TTC549 (cell line): Measurements from ENCODE around the gene OCA2.
"Not testable (repeated sequence)": the region's sequence is repeated elsewhere in the genome, so short reads cannot be mapped to it uniquely, and the experiment has no call there.

Experiments used
- FAIRE-seq: peaks from 2 replicates; lab custom pipeline; 2012; peaks lifted over from hg19 to GRCh38; lab: Jason Lieb, UNC

OCA2 gene

DNA sequence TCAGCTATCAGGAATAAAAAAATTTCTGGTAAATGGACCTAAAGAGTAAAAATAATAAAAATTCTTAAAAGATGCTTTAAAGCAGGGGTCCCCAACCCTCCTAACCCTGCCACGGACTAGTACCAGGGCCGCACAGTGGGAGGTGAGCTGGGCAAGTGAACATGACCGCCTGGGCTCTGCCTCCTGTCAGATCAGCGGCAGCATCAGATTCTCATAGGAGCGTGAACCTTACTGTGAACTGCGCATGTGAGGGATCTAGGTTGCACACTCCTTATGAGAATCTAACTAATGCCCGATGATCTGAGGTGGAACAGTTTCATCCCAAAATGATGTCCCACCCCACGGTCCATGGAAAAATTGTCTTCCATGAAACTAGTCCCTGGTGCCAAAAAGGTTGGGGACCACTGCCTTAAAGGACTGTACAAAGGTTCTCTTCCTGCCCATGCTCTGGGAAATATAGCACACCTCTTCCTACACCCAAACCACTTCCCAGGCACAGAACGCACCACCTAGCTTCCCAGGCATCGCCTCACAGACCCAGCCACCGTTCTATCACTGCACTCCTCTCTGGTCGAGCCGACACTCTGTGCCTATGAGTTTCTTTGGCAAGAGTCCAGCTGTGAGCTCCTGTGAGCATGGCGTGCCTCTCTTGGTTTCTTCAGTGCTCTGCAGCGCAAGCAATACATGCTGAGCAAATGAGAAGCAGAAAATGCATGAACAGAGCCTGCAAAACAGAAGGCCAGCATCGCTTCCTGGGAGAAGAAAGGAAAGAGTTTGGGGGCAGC lies 104.9 kb downstream of the OCA2 start:
- FAIRE-seq, result no peak

DNA sequence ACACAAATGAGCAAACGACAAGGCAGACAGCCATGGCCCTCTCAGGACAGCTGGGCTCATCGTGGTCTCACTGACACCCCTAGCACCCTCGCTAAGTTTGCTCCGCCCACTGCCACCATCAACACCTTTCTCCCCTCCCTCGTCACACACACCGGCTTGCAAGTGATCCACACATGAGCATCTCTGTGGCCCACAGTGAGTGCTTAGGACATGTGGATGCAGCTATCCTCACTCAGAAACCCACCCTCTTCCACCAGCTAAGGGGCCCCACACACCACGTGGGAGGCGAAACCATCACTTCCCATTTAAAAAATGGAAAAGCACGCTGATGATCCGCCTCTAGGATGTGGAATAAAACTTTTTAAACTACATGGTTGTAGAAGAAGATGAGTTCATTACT lies 105.6 kb downstream of the OCA2 start:
- no peak for FAIRE-seq

DNA sequence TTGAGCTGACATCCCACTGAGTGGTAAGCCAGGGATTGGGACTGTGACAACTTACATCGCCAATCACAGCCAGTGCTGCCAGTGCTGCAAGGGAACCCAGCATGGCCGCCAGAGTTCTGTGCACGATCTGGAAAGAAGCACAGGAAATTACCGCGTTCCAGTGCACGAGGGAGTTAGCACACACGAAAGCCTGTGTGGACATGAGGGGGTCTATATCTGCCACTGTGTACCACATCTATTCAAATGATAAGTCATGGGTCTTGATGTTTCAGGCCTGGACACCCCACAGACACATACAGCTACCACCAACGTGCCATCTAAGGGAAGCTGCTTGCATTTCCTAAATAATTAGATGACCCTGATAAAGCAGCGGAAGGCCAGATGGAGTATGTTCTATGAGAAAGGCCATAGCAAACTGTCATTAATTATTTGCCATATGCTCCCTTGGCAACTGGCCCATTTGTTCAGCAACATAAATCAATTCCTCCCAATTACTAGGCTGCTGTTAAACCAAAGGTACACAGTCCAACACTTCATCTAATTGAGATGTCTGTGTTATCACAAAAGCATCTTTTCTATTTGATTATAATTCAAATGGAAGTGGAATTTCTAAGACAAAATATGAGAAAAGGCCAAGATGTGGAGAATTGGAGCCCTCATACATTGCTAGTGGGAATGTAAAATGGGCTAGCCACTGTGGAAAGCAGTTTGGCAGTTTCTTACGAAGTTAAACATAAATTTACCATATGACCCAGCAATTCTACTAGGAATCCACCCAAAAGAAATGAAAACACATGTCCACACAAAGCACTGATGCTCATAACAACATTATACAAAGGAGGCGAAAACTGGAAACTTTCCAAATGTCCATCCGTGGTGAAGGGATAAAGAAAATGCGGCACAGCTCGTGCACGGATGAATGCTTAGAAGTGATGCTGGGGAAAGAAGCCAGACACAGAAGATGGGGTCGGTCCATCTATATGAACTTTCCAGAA lies 108.3 kb downstream of the OCA2 start:
- no peak for FAIRE-seq

DNA sequence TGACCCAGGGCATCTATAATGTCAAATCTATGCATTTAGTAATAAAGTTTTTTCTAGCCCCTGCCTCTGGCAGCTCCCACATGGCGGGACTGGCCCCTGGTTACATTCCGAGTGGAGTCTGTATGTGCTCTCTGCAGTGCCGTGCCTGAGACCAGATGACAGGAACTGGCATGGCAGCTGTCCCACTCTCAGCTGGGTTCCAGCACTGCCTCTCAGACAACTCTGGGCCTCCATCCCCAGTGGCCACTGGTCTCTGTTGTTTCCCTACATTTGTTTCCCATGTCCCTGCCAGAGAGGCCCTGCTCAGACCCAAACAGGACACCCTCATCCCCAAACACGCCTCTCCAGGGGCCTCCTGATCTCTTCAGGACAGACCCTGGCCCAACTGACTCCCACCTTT lies 109.3 kb downstream of the OCA2 start:
- no peak for FAIRE-seq

DNA sequence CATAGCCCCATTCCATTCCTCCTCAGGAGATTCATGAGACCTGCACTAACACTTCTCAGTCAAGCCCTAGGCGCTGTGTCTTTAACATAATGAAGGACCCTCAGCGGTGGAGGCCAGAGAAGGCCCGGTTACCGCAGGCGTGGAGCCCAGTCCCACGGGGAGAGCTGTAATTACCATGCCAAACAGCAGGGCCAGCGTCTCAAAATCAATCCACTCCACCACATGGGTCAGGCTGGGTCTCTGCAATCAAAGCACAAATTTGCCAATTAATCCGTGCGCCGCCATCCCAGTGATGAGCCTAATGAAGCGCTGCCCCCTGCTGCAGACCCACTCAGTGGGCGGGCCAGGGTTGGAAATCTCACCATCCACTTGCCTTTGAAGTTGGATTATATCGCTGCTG lies 109.7 kb downstream of the OCA2 start:
- no peak for FAIRE-seq

DNA sequence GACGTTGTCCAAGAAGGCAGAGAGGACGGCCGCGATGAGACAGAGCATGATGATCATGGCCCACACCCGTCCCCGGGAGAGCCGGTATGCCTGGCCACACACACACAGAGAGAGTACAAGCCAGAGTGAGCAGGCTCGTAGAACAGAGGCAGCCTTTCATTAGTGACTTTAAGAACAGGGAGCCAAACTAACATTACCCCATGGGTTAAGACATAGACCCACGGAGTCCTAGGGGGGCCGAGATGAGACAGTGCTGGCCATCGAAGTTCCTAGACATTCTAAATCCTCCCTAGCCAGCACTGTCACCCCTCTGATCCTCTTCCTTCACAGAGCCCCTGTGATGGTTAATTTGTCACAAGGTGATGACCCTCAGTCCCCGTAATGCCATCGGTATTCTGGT lies 114.0 kb downstream of the OCA2 start:
- no peak for FAIRE-seq

DNA sequence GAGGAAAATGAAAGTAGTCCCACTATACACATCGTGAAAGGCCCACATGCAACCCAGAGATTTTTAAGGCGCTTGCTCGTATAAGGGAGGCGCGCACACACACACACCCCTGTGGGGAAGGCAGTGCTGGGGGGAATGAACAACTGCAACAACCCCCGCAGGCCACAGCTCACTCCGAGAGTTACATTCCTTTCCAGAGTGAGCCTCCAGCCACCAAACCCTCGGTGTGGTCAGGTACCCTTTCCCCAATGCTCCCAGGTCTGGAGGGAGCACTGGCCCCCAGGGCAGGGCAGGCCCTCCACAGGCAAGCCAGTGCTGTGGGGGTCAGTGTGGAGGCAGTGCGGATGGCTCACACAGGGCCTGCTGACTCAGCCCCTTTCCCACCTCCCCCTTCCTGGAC lies 115.6 kb downstream of the OCA2 start:
- no peak for FAIRE-seq

DNA sequence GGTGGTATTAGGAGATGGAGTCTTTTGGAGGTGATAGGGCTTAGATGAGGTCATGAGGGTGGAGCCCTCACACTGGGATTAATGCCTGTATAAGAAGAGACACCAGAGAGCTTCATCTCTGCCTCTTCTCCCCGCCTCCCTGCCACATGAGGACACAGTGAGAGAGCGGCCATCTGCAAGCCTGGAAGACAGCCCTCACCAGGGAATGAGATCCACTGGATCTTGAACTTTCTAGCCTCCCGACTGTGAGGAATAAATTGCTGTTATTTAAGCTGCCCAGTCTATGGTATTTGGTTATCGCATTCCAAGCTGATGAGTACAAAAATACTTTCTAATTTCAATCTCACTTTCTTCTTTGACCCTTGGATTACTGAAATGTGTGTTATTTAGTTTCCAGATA lies 121.4 kb downstream of the OCA2 start:
- no peak for FAIRE-seq

DNA sequence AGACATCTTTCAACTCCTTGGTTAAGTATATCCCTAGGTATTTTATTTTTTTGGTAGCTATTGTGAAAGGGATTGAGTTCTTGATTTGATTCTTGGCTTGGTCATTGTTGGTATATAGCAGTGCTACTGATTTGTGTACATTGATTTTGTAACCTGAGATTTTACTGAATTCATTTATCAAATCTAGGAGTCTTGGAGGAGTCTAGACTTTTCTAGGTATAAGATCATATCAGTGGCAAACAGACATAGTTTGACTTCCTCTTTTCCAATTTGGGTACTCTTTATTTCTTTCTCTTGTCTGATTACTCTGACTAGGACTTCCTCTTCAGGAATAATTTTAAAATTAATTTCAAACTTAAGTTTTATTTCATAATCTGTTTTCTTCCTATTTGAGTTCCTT lies 125.2 kb downstream of the OCA2 start:
- no peak for FAIRE-seq

DNA sequence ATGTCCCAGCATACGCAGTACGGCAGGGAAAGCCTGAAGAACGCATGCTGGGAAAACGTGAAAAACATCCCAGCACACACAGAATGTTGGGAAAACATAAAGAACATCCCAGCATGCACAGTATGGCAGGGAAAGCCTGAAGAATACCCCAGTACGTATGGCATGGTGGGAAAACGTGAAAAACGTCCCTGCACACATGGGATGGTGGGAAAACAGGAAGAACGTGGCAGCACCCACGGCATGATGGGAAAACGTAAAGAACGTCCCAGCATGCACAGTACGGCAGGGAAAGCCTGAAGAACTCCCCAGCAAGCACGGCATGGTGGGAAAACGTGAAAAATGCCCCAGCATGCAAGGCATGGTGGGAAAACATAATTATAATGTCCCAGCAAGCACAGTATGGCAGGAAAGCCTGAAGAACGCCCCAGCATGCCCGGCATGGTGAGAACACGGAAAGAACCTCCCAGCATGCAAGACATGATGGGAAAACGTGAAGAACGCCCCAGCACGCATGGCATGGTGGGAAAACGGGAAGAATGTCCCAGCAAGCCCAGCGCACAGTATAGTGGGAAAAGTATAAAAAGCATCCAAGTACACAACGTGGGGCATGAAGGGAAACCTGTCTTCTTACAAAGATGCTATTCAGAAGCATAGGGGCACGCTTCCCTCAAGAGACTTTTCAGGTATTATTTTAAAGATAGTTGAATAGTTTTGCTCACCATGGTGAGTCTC lies 128.3 kb downstream of the OCA2 start:
- no peak for FAIRE-seq

DNA sequence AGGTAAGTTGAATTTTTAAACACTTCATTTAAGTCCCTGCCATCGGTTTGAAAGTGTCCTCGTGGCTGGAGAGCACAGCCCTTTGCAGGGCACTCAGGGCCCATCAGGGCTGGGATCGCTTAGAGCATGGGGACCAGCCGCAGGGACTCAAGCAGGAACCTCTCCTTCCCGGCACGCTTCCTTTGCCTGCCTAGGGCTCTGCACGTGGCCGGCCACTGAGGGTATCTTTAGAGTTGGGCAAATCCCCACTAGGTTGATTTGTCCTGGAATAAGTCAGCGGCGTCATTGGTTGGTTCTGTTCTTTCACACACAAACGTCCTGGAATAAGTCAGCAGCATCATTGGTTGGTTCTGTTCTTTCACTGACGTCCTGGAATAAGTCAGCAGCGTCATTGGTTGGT lies 131.6 kb downstream of the OCA2 start:
- FAIRE-seq, result no peak

DNA sequence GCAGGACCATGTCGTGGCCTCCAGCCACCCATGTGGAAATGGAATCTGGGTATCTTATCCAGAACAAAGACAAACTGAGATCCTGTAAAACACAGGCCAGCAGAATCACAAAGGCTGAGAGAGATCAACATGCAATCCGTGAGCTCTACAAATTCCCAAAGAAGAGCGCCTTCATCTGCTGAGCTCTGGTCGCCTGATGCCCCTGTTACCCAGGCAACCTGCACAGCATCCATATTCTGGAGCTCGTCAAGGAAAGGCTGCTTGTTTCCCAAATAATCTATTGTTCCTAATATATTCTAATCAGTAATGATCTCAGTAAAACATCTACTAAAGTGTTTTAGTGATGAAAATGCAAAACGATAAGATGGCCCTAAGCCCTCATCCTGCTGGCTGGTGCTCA lies 133.6 kb downstream of the OCA2 start:
- FAIRE-seq, result no peak

DNA sequence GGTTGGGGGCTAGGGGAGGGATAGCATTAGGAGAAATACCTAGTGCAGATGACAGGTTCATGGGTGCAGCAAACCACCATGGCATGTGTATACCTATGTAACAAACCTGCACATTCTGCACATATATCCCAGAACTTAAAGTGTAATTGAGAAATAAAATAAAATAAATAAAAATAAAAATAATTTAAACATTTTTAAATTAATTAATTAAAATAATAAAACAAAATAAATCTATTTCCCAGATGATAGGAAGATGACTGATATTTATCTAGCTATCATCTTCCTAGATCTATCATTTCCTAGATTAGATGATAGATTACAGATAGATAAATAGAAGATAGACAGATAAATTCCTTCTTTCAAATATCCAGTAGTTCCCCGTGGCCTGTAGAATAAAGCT lies 137.3 kb downstream of the OCA2 start:
- FAIRE-seq, result no peak

DNA sequence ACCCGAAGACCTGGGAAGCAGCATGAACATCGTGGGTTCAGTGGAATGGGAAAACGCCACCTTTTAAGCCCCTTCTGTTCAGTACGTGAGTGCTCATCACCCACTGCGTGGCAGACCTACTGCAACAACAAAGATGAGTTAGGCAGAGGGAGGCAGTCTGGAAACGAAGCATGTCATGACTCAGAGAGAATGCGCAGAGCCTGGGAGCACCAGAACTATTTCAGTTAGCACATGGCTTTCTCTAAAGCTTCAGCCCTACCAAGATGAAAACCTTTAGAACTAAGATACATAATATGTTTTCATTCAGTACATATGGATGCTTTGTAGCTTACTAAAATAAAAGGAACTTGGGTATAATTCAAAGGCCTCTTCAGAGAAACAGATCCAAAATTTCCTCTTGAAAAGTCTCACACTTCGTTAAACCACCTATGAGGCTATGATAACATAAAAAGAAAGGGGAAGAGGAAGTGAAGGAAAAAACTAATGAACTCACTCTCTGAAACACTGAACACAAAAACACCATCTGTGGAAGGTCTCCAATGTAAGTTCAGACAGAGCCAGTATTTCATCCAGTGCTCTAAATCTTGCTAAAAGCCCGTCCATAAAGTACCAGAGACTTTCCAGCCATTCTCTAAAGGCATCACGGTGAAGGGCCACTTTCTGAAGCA lies 140.1 kb downstream of the OCA2 start:
- FAIRE-seq, result no peak

DNA sequence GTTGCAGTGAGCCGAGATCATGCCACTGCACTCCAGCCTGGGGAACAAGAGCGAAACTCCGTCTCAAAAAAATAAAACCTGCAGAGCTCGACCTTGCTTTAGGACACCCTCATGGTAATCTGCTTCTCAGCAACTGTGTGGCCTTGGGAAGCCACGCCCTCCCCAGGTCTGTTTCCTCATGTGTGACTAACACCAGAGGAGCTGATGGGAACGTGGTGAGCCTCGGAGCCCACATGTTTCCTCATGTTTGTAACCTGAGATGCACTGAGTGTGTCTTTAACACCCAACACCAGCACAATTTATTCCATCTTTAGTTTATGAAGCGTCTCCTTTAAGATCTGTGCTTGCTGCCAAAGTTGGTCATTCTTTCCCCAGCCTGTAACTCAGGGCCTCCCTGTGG lies 142.8 kb downstream of the OCA2 start:
- no peak for FAIRE-seq

DNA sequence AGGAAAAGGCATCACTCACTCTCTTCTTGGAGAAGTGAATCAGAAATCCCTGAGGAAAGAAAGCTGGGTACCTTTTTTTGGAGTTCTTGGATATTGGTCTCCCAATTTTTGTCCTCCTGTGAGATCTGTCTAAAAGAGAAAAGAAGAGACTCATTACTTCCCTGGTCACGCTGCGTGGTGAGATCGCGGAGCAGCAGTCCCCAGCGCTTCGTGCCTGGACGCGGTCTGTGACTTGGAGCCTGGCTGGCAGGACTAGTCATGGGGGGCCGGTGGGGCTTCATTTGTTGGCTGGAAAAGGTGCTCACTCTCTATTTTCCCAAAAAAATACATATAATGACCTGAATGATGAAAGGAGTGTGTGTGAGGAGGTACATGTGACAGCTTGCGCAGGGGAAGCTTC lies 144.0 kb downstream of the OCA2 start:
- FAIRE-seq, result no peak

DNA sequence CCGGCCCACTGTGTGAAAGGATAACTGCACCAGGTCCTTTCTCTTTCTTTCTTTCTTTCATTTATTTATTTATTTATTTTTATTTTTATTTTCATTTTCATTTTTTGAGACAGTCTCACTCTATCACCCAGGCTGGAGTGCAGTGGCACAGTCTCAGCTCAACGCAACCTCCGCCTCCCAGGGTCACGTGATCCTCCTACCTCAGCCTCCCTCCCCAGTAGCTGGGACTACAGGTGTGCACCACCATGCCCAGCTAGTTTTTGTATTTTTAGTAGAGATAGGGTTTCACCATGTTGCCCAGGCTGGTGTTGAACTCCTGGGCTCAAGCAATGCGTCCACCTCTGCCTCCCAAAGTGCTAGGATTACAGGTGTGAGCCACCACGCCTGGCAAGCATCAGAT lies 146.5 kb downstream of the OCA2 start:
- FAIRE-seq, result not testable (repeated sequence)

DNA sequence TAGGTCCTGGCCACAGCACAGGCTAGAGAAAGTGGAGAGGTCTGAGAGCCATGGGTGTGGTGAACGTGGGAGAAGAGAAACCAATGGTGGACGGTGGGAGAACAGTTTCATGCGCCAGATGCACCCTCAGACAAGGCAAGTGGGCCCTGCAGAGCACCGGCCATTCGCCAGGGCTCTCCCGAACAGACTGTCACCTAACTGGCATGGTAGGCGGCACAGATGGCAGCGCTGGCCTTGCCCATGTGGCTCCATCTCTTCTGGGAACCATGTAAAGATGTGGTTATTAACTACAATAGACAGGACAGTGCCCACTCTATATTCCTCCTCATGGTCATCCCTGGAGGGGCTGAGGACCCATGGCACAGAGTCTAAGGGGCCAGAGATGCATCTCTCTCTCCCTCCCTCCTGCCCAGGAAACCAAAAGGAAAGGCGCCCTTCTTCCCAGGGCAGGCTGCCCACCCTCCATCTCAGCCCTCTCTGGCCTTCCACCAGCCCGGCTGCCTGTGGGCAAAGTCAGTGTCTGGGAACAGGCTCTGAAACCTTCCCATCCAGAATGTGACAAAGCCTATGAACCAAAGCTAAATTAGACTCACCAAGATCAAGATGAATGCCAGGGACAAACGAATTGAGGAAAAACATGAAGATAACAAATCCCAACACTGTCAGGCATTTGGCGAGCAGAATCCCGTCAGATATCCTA lies 147.8 kb downstream of the OCA2 start:
- no peak for FAIRE-seq

DNA sequence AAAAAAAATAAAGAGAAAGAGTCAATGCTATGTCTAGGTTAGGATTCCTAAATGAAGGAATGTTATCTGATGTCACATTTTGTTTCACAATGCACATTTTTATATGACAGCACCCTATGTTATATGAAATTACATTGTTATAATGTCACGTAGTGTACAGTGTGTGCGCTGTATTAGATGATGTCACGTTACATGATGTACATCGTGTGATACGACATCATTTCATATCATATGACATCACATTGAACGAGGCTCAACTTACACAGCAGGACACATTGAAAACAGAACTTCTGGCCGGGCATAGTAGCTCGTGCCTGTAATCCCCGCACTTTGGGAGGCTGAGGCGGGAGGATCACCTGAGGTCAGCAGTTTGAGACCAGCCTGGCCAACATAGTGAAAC lies 150.0 kb downstream of the OCA2 start:
- no peak for FAIRE-seq

DNA sequence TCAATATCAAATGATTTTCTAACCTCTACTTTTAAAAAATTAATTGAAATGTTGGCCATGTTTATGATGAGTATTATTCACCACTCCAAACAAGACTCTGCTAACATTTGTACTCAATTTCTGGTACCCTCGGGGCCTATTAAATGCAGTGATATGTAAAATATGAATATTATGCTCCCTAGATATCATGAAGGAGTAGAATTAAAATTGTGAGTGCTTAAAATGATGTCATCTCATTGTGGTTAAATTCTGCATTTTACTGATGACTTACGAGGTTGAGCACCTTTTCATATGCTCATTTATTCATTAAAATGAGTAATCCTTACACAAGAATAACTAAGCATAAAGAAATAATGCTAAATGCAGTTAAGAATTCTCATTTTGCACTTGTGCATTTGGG lies 159.9 kb downstream of the OCA2 start:
- FAIRE-seq, result no peak

DNA sequence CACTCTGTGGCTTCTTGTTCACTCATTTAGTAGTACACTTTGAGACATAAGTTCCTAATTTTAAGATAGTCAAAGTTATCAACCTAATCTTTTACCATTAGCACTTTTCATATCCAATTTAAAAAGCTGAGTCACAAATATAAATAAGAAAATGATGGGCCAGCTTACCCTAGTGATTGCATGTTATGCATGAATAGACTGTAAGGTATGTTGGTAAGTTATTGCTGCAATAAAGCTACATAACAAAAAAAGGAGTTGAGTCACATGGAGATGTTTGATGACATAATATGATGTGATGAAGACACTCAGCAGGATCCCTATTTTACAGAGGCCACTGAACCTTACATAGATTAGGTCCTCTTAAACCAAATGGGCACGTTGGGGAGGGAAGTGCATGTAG lies 161.3 kb downstream of the OCA2 start:
- no peak for FAIRE-seq

DNA sequence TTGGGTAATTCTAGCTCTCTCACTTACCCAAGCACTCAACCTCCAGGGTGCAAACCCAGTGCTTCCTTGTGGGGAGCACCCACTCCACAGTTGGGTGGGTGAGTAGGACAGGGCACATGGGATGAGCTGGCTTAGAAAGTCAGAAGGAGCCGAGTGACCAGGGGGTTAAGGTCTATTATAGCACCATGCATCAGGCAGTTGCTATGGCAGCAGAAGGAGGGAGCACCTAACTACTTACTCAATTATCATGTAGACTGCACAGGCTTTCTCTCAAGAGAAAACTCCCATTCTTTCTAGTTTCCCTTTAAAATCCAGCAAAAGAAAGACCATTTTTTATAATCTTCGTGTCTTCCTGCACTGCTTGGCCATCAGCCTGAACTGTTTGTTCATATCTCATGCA lies 163.0 kb downstream of the OCA2 start:
- FAIRE-seq, result no peak
